MCF 10A (cell line): ENCODE measurements around the gene PDXDC1. TPM values are rescaled to one million over a fixed set of nuclear protein-coding genes. Genes with fewer than 3 reads are reported as not detected.
"Not testable (repeated sequence)": the region's sequence is repeated elsewhere in the genome, so short reads cannot be mapped to it uniquely, and the experiment has no call there.

Experiments used
- BruUV-seq: library from RNA; stranded (reverse); fragments of 400-500 nt; replicated peaks from 2 replicates; lab custom pipeline; 2021; lab: Mats Ljungman, UMichigan
- CTCF ChIA-PET: fragments of 300-600 bp; sonication (Branson Sonifier 250); formaldehyde crosslinking; extraction: SDS; loops from one replicate; lab custom pipeline; 2021; ENCODE audit warnings: antibody characterized with exemption, inconsistent platforms; lab: Yijun Ruan, JAX
- POLR2A ChIA-PET: fragments of 300-600, 350-650 bp; sonication (Branson Sonifier 250); formaldehyde crosslinking; extraction: SDS; loops from one replicate; lab custom pipeline; 2020; ENCODE audit warnings: antibody characterized with exemption, inconsistent platforms; lab: Yijun Ruan, JAX
- DNase-seq: peaks from one replicate; pipeline ENCODE4 v3.0.0-alpha.2; 2018; ENCODE audit not compliant: unreplicated experiment
- H3K27ac Mint-ChIP-seq: one replicate; pipeline ENCODE4 v1.8.0; 2022; ENCODE audit warnings: mild to moderate bottlenecking, low read depth, mixed read lengths; ENCODE audit not compliant: unreplicated experiment
- H3K27me3 Mint-ChIP-seq: one replicate; pipeline ENCODE4 v1.8.0; 2022; ENCODE audit warnings: mixed read lengths; ENCODE audit not compliant: insufficient read depth, unreplicated experiment
- H3K36me3 Mint-ChIP-seq: one replicate; pipeline ENCODE4 v1.8.0; 2022; ENCODE audit warnings: mild to moderate bottlenecking, moderate library complexity, mixed read lengths; ENCODE audit not compliant: insufficient read depth, unreplicated experiment
- H3K4me1 Mint-ChIP-seq: one replicate; pipeline ENCODE4 v1.8.0; 2022; ENCODE audit warnings: mixed read lengths; ENCODE audit not compliant: insufficient read depth, unreplicated experiment
- H3K4me3 Mint-ChIP-seq: one replicate; pipeline ENCODE4 v1.8.0; 2022; ENCODE audit warnings: mild to moderate bottlenecking, moderate library complexity, mixed read lengths; ENCODE audit not compliant: unreplicated experiment
- H3K9me3 Mint-ChIP-seq: one replicate; pipeline ENCODE4 v1.8.0; 2022; ENCODE audit warnings: mixed read lengths; ENCODE audit not compliant: unreplicated experiment
- CTCF ChIP-seq: fragments of 200-600 bp; IDR thresholded peaks from one replicate; pipeline ENCODE4 v1.8.0; 2022; ENCODE audit warnings: antibody characterized with exemption, mild to moderate bottlenecking; ENCODE audit not compliant: unreplicated experiment
- intact Hi-C: fragments of 100-400 bp; cut with micrococcal nuclease; formaldehyde crosslinking; loops from 2 replicates; pipeline ENCODE4 v1.14.1; 2022
- total RNA-seq: library from RNA; stranded (reverse); gene quantifications from 2 replicates; pipeline ENCODE4 v1.2.3, GENCODE V29; 2022

Gene PDXDC1
- total RNA-seq, 1 experiment from 2014 or later, result 70.7 TPM

DNA sequence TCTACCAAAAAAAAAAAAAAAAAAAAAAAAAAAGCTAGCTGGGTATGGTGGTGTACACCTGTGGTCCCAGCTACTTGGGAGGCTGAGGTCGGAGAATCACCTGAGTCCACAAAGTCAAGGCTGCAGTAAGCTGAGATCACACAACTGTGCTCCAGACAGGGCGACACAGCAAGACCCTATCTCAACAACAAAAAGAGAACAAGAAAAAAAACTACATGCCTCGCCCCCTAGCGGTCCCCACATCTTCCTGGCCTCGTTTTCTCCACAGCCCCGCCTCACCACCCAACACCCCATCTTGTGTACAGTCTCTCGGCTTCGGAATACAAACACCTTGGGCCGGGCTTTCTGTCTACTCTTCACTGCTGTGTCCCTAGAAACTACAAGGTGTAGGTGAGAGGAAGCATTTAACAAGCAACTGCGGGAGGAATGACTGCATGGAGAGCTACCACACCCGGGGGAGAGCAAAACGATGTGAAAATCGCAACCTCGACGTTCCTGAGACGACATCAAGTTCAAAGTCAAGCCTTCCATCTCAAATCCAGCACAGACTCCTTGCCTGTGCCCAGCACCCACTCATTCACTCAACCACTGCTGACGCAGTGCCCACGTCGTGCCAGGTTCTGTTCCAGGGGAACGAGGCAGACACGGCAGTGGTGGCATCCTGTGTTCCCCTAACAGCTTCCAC, 72.0 kb downstream of the PDXDC1 start:
- Mint-ChIP-seq H3K27ac (no peak overlapping the region), H3K9me3 (no peaks in the 10 kb centered on the region), H3K27me3 (no peaks in the 10 kb centered on the region), H3K36me3 (peaks cover 28% of the 10 kb centered on the region), H3K4me1 (no peaks in the 10 kb centered on the region), H3K4me3 (no peak overlapping the region)
- ChIA-PET CTCF (no interaction called here), POLR2A (no interaction called here)
- no peak for TF ChIP-seq CTCF
- BruUV-seq, result no TSS peak
- DNase-seq, result no peak
- intact Hi-C loops, result no loop called here

GRCh38 chr16:15049581-15050180, 74.9 kb downstream of the PDXDC1 start:
- peaks cover 15% of the 10 kb centered on the region for H3K36me3 Mint-ChIP-seq
- H3K4me3 Mint-ChIP-seq, result no peak overlapping the region
- DNase-seq, result no peak
- no peaks in the 10 kb centered on the region for H3K9me3 Mint-ChIP-seq
- TF ChIP-seq CTCF, result no peak
- peaks cover 9% of the 10 kb centered on the region for H3K4me1 Mint-ChIP-seq
- intact Hi-C loops, result no loop called here
- ChIA-PET CTCF (no interaction called here), POLR2A (no interaction called here)
- BruUV-seq, result no TSS peak
- no peaks in the 10 kb centered on the region for H3K27me3 Mint-ChIP-seq
- no peak overlapping the region for H3K27ac Mint-ChIP-seq

GRCh38 chr16:15050440-15050839, 75.6 kb downstream of the PDXDC1 start:
- POLR2A ChIA-PET, BruUV-seq, H3K9me3 Mint-ChIP-seq, H3K4me1 Mint-ChIP-seq, intact Hi-C loops, H3K27me3 Mint-ChIP-seq, DNase-seq, CTCF ChIA-PET, H3K27ac Mint-ChIP-seq, H3K4me3 Mint-ChIP-seq: not testable (repeated sequence)
- peaks cover 15% of the 10 kb centered on the region for H3K36me3 Mint-ChIP-seq

DNA sequence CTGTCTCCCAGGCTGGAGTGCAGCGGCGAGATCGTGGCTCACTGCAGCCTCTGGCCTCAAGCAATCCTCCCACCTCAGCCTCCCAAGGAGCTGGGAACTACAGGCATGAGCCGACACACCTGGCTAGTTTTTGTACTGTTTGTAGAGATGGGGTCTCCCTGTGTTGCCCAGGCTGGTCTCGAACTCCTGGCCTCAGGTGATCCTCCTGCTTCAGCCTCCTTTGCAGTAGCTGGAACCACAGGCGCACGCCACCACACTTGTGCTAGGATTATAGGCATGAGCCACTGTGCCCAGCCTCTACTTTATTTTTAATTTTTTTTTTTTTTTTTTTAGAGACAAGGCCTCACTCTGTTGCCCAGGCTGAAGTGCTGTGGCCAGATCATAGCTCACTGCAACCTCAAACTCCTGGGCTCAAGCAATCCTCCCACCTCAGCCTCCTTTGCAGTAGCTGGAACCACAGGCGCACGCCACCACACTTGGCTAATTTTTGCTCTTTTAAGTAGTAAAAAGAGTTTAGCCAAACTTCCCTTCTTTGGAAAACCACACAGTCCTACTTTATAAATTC, 76.6 kb downstream of the PDXDC1 start:
- peaks cover 5% of the 10 kb centered on the region for H3K36me3 Mint-ChIP-seq
- DNase-seq, result no peak
- CTCF ChIA-PET, result interaction anchor here (1.3 kb wide), 1 partner anchor 11 kb away, joined by 3 read pairs; no protein-coding TSS in a partner anchor
- POLR2A ChIA-PET, result no interaction called here
- no peak overlapping the region for H3K27ac Mint-ChIP-seq
- no peaks in the 10 kb centered on the region for H3K27me3 Mint-ChIP-seq
- intact Hi-C loops, result no loop called here
- BruUV-seq, result no TSS peak
- H3K4me1 Mint-ChIP-seq, result peaks cover 10% of the 10 kb centered on the region
- H3K4me3 Mint-ChIP-seq, result no peak overlapping the region
- no peak for TF ChIP-seq CTCF
- no peaks in the 10 kb centered on the region for H3K9me3 Mint-ChIP-seq
